Activated naive CD4-positive, alpha-beta T cell treated with anti-CD3 and anti-CD28 coated beads for 36 hours (primary cell): ENCODE data around the gene APOBEC3B. TPM values are rescaled to one million over a fixed set of nuclear protein-coding genes. Genes with fewer than 3 reads are reported as not detected.

Source experiments
- CTCF ChIA-PET: fragments of 350-600 bp; sonication (Branson Sonifier 250); formaldehyde crosslinking; loops from one replicate; lab custom pipeline; 2021; ENCODE audit warnings: antibody characterized with exemption; lab: Charles Lee
- DNase-seq: peaks from one replicate; pipeline ENCODE4 v3.0.0-alpha.2; 2020
- H3K27ac Mint-ChIP-seq: one replicate; pipeline ENCODE4 v1.8.0; 2021; ENCODE audit warnings: mild to moderate bottlenecking, mixed read lengths
- H3K27me3 Mint-ChIP-seq: one replicate; pipeline ENCODE4 v1.8.0; 2021; ENCODE audit warnings: low read depth, mixed read lengths
- H3K36me3 Mint-ChIP-seq: one replicate; pipeline ENCODE4 v1.8.0; 2021; ENCODE audit warnings: low read depth, mixed read lengths
- H3K4me1 Mint-ChIP-seq: one replicate; pipeline ENCODE4 v1.8.0; 2021; ENCODE audit warnings: low read depth, mixed read lengths
- H3K4me3 Mint-ChIP-seq: one replicate; pipeline ENCODE4 v1.8.0; 2021; ENCODE audit warnings: mild to moderate bottlenecking, moderate library complexity, mixed read lengths
- H3K9me3 Mint-ChIP-seq: one replicate; pipeline ENCODE4 v1.8.0; 2021; ENCODE audit warnings: mixed read lengths
- intact Hi-C: fragments of 100-400 bp; cut with micrococcal nuclease; formaldehyde crosslinking; loops from one replicate; pipeline ENCODE4 v1.15.1; 2023
- total RNA-seq, 2 experiments: library from RNA; stranded (reverse); gene quantifications; one replicate each; pipeline ENCODE4 v1.2.3, GENCODE V29; 2021

Gene APOBEC3B
- total RNA-seq = 1 to 10 TPM; 5.5 to 6.0 TPM

GRCh38 chr22:38981992-38982927 lies at the start of gene APOBEC3B:
TSS of gene APOBEC3B (plus strand) at chr22:38982347. CDS start at chr22:38982454, 107 bp downstream.
- DNase-seq = peak; percentile 87
- Mint-ChIP-seq H3K27ac (peak within 1 kb of the TSS; percentile 75), H3K36me3 (no peaks in the 10 kb centered on the region), H3K4me3 (peak within 1 kb of the TSS; percentile 60), H3K27me3 (no peaks in the 10 kb centered on the region), H3K4me1 (peaks cover 52% of the 10 kb centered on the region), H3K9me3 (peaks cover 10% of the 10 kb centered on the region)
- intact Hi-C loops = loop anchor here (1.0 to 10.0 kb wide), 2 partner anchors 21 to 277 kb away; partner anchors contain the start of genes GTPBP1 and JOSD1
- CTCF ChIA-PET = interaction anchor here (1.1 to 2.5 kb wide), 3 partner anchors 9 to 112 kb away, joined by 5 to 10 read pairs (median 7); no protein-coding TSS in a partner anchor

GRCh38 chr22:38935023-38935422 lies 47.1 kb upstream of the APOBEC3B start:
- H3K27ac Mint-ChIP-seq = no peak overlapping the region
- H3K36me3 Mint-ChIP-seq = no peaks in the 10 kb centered on the region
- H3K4me3 Mint-ChIP-seq = no peak overlapping the region
- peaks cover 9% of the 10 kb centered on the region for H3K27me3 Mint-ChIP-seq
- intact Hi-C loops = no loop called here
- CTCF ChIA-PET = interaction anchor here (0.7 kb wide), 1 partner anchor 90 kb away, joined by 5 read pairs; no protein-coding TSS in a partner anchor
- peaks cover 3% of the 10 kb centered on the region for H3K4me1 Mint-ChIP-seq
- no peaks in the 10 kb centered on the region for H3K9me3 Mint-ChIP-seq
- DNase-seq = no peak

GRCh38 chr22:38935616-38936015 lies 46.5 kb upstream of the APOBEC3B start:
- Mint-ChIP-seq H3K9me3 (no peaks in the 10 kb centered on the region), H3K27ac (no peak overlapping the region), H3K27me3 (peaks cover 9% of the 10 kb centered on the region), H3K4me3 (no peak overlapping the region), H3K36me3 (no peaks in the 10 kb centered on the region), H3K4me1 (peaks cover 3% of the 10 kb centered on the region)
- no peak for DNase-seq
- intact Hi-C loops = no loop called here
- CTCF ChIA-PET = no interaction called here

- intact Hi-C loops = no loop called here
- Mint-ChIP-seq H3K4me3 (no peak overlapping the region), H3K36me3 (no peaks in the 10 kb centered on the region), H3K9me3 (no peaks in the 10 kb centered on the region), H3K4me1 (peaks cover 13% of the 10 kb centered on the region), H3K27me3 (peaks cover 9% of the 10 kb centered on the region), H3K27ac (no peak overlapping the region)
- no peak for DNase-seq
- CTCF ChIA-PET = no interaction called here
These were observed 45.6 kb upstream of the APOBEC3B start for GRCh38 chr22:38936562-38936961.

GRCh38 chr22:38937036-38937435 lies 45.1 kb upstream of the APOBEC3B start:
- H3K36me3 Mint-ChIP-seq = no peaks in the 10 kb centered on the region
- no peak overlapping the region for H3K27ac Mint-ChIP-seq
- no peak overlapping the region for H3K4me3 Mint-ChIP-seq
- DNase-seq = no peak
- intact Hi-C loops = no loop called here
- H3K9me3 Mint-ChIP-seq = no peaks in the 10 kb centered on the region
- CTCF ChIA-PET = no interaction called here
- peaks cover 17% of the 10 kb centered on the region for H3K4me1 Mint-ChIP-seq
- H3K27me3 Mint-ChIP-seq = peaks cover 9% of the 10 kb centered on the region

GRCh38 chr22:38937541-38937940 lies 44.6 kb upstream of the APOBEC3B start:
- no peaks in the 10 kb centered on the region for H3K9me3 Mint-ChIP-seq
- no peak overlapping the region for H3K4me3 Mint-ChIP-seq
- no peak overlapping the region for H3K27ac Mint-ChIP-seq
- CTCF ChIA-PET = no interaction called here
- no peak for DNase-seq
- H3K27me3 Mint-ChIP-seq = peaks cover 9% of the 10 kb centered on the region
- H3K36me3 Mint-ChIP-seq = no peaks in the 10 kb centered on the region
- intact Hi-C loops = no loop called here
- peaks cover 23% of the 10 kb centered on the region for H3K4me1 Mint-ChIP-seq

- Mint-ChIP-seq H3K4me1 (peaks cover 28% of the 10 kb centered on the region), H3K27ac (peak overlapping the region; percentile 57), H3K9me3 (no peaks in the 10 kb centered on the region), H3K27me3 (peaks cover 8% of the 10 kb centered on the region), H3K36me3 (no peaks in the 10 kb centered on the region), H3K4me3 (no peak overlapping the region)
- no peak for DNase-seq
- CTCF ChIA-PET = no interaction called here
- intact Hi-C loops = no loop called here
These were observed 43.9 kb upstream of the APOBEC3B start for GRCh38 chr22:38938221-38938620.

- H3K4me1 Mint-ChIP-seq = peaks cover 33% of the 10 kb centered on the region
- H3K27ac Mint-ChIP-seq = no peak overlapping the region
- CTCF ChIA-PET = interaction anchor here (1.4 kb wide), 1 partner anchor 64 kb away, joined by 4 read pairs; no protein-coding TSS in a partner anchor
- DNase-seq = no peak
- no peak overlapping the region for H3K4me3 Mint-ChIP-seq
- peaks cover 9% of the 10 kb centered on the region for H3K27me3 Mint-ChIP-seq
- no peaks in the 10 kb centered on the region for H3K36me3 Mint-ChIP-seq
- intact Hi-C loops = no loop called here
- H3K9me3 Mint-ChIP-seq = no peaks in the 10 kb centered on the region
These were observed 43.2 kb upstream of the APOBEC3B start for GRCh38 chr22:38938925-38939324.

GRCh38 chr22:38940811-38941384 lies 41.2 kb upstream of the APOBEC3B start:
- Mint-ChIP-seq H3K4me3 (no peak overlapping the region), H3K9me3 (no peaks in the 10 kb centered on the region), H3K36me3 (no peaks in the 10 kb centered on the region), H3K4me1 (peaks cover 37% of the 10 kb centered on the region), H3K27ac (peak overlapping the region; percentile 83), H3K27me3 (peaks cover 22% of the 10 kb centered on the region)
- intact Hi-C loops = loop anchor here (1.0 kb wide), 3 partner anchors 13 to 67 kb away; no protein-coding TSS in a partner anchor
- CTCF ChIA-PET = interaction anchor here (0.8 to 1.6 kb wide), 5 partner anchors 11 to 208 kb away, joined by 3 to 10 read pairs (median 3); no protein-coding TSS in a partner anchor
- no peak for DNase-seq

- H3K4me3 Mint-ChIP-seq = peak overlapping the region; percentile 39
- DNase-seq = peak; percentile 83
- H3K9me3 Mint-ChIP-seq = no peaks in the 10 kb centered on the region
- intact Hi-C loops = loop anchor here (1.0 kb wide), 3 partner anchors 13 to 67 kb away; no protein-coding TSS in a partner anchor
- H3K36me3 Mint-ChIP-seq = no peaks in the 10 kb centered on the region
- peaks cover 25% of the 10 kb centered on the region for H3K27me3 Mint-ChIP-seq
- peak overlapping the region; percentile 83 for H3K27ac Mint-ChIP-seq
- H3K4me1 Mint-ChIP-seq = peaks cover 36% of the 10 kb centered on the region
- CTCF ChIA-PET = interaction anchor here (0.8 to 1.6 kb wide), 5 partner anchors 10 to 207 kb away, joined by 3 to 10 read pairs (median 3); no protein-coding TSS in a partner anchor
These were observed 40.6 kb upstream of the APOBEC3B start for GRCh38 chr22:38941488-38941987.

- no peak overlapping the region for H3K27ac Mint-ChIP-seq
- CTCF ChIA-PET = interaction anchor here (1.0 to 1.1 kb wide), 3 partner anchors 12 to 172 kb away, joined by 3 read pairs; no protein-coding TSS in a partner anchor
- intact Hi-C loops = no loop called here
- no peak overlapping the region for H3K4me3 Mint-ChIP-seq
- H3K4me1 Mint-ChIP-seq = peaks cover 43% of the 10 kb centered on the region
- no peaks in the 10 kb centered on the region for H3K36me3 Mint-ChIP-seq
- DNase-seq = no peak
- H3K27me3 Mint-ChIP-seq = peaks cover 32% of the 10 kb centered on the region
- no peaks in the 10 kb centered on the region for H3K9me3 Mint-ChIP-seq
These were observed 39.4 kb upstream of the APOBEC3B start for GRCh38 chr22:38942702-38943101.

GRCh38 chr22:38943201-38943600 lies 38.9 kb upstream of the APOBEC3B start:
- no peaks in the 10 kb centered on the region for H3K36me3 Mint-ChIP-seq
- CTCF ChIA-PET = interaction anchor here (1.0 to 1.1 kb wide), 3 partner anchors 12 to 171 kb away, joined by 3 read pairs; no protein-coding TSS in a partner anchor
- H3K4me3 Mint-ChIP-seq = no peak overlapping the region
- no peak overlapping the region for H3K27ac Mint-ChIP-seq
- no peak for DNase-seq
- H3K9me3 Mint-ChIP-seq = no peaks in the 10 kb centered on the region
- intact Hi-C loops = no loop called here
- H3K4me1 Mint-ChIP-seq = peaks cover 48% of the 10 kb centered on the region
- H3K27me3 Mint-ChIP-seq = peaks cover 27% of the 10 kb centered on the region
